Medulla oblongata (tissue), 1 donor: ENCODE measurements around the gene ARHGDIA.
"Not testable (repeated sequence)": the region's sequence is repeated elsewhere in the genome, so short reads cannot be mapped to it uniquely, and the experiment has no call there.

ENCODE experiments used
- DNase-seq: peaks from one replicate; pipeline ENCODE4 v3.0.0-alpha.2; 2015; ENCODE audit errors: extremely low spot score

Gene ARHGDIA

DNA sequence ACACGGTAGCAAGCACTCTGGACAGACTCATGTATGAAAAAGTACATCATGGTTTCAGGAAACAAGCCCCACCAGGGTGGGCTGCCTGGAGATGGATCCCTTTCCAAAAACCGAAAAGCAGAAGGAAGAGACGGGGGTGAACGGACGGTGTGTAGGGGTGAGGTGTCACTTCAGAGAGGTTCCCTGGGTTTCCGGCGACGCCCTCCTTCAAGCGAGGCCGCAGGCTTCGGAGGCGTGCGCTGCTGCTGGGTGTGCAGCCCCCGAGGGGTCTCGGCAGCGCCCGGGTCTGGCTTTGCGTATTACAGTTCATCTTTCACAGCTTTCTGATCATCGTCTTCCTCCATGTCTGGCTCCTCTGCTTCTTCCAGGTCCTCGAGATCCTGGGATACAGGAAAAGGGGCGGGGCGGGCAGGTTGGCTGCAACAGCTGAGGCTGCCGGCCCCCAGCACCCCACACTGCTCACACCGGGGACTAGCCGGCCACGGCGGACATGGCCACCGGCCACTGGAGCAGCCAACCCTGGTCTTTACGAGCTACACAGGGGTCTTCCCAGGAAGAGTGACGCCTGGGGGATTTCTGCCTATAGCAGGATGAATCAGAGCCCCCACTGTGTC is 27.3 kb downstream of the ARHGDIA start:
- DNase-seq = no peak

DNA sequence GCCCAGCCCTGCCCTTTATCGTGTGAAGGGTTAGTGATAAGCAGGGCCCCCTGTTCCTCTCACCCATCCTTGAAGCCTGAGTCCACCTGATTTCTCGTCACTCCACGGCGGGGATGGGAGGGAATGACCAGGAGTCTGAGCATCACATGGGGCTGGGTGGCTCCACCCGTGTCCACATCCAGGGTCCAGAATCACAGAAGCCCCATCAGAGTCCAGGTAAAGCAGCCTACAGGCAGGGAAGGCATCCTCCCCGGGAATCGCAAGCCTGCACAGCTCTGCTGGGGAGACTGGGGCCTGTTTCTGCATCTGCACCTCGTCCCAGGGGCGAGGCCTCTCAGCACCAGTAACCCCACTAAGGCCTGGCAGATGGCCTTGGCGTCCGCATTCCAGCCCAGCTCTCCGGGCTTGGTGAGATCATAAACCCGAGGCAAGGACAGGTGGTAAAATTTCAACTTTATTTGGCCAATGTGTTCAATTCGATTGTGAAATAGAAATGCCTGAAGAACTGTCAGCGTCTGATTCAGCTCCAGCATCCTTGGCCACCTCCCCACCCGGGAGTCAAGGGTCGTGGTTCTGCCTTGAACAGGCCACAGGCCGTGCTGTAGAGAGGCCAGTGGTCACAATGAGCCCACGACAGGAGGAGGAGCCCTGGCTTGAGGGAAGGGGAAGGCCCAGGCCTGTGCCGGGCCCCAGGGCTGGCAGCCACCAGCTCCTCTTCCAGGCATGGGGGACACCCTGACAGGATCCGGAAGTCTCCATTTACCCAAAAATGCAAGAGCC is 28.2 kb downstream of the ARHGDIA start:
- no peak for DNase-seq

DNA sequence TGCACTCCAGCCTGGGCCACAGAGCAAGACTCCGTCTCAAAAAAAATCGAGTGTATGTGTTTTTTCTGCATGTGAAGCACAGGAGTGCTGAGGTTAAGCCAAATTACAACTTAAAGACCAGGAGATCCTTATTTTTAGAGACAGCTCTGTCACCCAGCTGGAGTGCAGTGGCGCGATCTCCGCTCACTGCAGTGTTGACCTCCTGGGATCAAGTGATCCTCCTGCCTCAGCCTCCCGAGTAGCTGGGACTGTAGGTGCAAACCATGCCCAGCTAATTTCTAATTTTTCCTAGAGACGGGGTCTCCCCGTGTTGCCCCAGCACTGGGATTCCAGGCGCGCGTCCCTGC is 28.8 kb downstream of the ARHGDIA start:
- DNase-seq = no peak

DNA sequence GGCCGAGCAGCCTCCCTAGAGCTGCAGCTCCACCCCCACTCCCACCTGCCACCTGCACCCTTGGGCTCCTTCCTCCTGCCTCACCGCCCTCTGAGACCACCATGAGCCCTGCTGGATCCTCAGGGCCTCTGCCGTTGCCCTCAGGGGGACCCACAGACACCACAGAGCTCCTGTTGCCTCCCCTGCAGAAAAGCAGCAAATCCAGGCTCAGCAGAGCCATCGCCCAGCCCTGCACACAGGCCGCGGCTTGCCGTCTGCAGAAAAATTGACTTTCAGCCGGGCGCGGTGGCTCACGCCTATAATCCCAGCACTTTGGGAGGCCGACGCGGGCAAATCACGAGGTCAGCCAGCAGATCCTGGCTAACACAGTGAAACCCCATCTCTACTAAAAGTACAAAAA is 29.3 kb downstream of the ARHGDIA start:
- no peak for DNase-seq

DNA sequence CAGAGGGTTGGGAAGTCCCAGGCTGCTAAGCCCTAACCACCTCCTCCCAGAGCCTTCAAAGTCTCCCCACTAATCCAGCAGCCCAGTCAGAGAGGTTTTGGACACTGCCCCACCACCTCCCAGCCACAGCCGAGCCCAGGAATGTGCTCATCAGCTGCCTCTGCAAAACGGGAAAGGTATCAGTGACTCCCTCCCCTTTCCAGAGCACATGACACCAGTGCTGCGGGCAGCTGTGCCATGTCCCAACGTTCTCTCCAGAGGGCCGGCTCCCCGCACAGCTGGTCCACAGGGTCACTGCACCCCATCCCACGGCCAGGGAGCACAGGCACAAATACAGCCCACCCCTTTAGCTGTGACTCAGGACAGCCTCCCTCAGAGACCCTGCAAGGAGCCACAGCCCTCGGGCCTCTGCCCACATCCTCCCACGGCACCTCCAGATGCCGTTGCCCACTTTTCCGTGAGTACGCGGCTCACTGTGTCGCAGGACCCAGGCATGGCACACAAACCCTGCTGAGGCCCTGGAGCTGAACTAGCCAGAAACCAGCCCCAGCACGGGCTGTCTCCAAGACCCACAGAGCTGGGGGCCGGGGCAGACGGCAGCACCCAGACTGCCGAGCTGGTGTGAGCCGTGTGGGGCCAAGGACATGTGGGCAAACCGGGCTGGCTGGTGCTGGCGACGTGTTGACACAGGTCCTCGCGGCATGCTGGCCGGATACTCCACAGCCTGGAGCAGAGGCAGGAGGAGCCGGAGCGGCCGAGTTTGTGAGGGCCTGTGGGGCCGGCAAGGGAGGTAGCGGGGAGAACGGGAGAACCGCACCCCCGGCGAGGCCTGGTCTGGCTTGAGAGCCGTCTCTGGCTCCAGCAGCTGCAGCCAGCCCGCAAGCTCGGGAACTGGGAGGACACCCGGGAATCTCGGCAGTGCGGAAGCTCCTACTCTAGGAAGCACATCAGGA is 30.0 kb downstream of the ARHGDIA start:
- DNase-seq = no peak

DNA sequence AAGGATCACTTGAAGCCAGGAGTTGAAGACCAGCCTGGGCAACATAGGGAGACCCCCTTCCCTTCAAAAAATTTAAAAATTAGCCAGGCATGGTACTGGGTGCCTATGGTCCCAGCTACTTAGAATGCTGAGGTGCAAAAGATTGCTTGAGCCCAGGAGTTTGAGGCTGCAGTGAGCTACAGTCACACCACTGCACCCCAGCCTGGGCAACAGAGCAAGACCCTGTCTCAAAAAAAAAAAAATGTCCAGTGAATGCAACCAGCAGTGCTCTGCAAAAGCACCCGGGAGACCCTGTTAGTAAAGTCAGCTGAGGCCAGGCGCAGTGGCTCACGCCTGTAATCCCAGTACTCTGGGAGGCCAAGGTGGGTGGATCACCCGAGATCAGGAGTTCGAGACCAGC is 31.1 kb downstream of the ARHGDIA start:
- not testable (repeated sequence) for DNase-seq

DNA sequence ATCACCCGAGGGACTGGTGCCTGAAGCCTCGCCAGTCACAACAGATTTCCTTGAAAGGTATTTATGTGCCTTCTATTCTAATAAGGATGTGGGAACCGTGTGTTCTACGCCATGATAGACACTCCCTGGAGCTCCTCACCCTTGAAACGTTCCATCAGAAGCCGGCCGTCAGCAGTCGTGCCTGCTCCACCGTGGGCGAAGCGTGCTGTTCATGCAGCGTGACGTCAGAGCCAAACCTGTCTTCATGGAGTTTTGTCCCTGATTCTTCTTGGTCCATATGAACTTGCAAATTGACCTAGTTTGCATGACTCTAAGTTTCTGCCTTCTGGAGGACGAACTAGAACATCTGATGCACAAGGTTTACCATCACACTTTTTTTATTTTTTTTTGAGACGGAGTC is 31.8 kb downstream of the ARHGDIA start:
- DNase-seq = no peak

DNA sequence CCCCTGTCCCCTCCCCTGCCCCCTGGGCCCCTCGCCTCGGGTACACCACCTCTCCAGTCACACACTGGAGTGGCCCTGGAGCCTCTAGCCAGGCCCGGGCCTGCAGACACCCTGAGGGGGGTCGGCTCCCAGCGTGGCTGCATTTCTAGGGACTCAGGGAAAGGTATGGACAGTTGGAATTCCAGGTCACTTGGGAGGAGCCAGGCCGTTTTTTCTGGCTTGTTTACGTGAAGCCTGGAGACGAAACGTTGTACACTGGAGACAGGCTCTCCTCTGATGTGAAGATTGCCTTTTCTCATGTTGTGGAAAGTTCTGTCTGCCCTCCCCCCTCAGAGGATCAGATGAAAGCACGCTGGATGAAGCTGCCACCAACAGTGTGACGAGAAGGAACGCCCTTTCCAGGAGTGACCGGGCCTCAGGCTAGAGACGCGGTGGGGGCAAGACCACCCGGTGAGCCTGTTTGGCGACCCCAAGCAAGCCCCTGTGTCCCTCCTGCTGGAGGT is 32.3 kb downstream of the ARHGDIA start:
- DNase-seq = no peak

DNA sequence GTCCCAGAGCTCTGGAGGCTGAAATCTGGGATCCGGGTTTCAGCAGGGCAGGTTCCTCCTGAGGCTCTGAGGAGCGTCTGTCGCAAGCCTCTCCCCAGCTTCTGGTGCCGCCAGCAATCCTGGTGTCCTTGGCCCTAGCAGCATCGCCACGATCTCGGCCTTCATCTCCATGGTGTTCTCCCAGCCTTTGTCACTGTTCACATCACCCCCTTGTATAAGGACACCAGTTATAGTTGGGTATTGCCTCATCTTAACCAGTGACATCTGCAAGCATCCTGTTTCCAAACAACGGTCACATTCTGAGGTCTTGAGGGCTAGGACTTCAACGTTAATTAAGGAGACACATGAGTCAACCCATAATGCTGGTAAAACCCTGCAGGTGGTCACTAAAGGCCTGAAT is 33.5 kb downstream of the ARHGDIA start:
- no peak for DNase-seq

DNA sequence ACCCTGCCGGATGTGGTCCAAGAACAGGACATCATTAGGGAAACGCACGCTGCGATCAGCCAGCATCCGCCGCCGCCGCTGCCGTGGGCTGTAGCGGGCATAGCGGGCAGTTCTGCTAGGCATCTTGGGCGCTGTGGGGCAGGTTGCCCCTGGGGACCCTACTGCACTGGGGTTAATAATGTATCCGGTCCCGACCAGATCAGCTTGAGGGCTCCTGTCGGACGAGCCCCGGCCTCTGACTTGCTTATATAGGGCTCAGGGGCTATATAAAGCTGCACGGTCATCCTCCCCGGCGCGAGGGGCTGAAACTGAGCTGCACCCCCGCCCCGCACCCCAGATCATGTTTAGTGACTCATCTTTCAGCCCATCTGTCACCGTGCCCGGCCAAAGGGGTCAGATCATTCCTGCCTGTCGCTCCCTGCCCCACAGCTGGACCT is 36.3 kb downstream of the ARHGDIA start, which contains the start of gene PPP1R27:
PPP1R27 (minus strand) TSS at position 220 of the 437 bp plus-strand sequence; CDS start at position 123, 97 bp downstream.
- no peak for DNase-seq

DNA sequence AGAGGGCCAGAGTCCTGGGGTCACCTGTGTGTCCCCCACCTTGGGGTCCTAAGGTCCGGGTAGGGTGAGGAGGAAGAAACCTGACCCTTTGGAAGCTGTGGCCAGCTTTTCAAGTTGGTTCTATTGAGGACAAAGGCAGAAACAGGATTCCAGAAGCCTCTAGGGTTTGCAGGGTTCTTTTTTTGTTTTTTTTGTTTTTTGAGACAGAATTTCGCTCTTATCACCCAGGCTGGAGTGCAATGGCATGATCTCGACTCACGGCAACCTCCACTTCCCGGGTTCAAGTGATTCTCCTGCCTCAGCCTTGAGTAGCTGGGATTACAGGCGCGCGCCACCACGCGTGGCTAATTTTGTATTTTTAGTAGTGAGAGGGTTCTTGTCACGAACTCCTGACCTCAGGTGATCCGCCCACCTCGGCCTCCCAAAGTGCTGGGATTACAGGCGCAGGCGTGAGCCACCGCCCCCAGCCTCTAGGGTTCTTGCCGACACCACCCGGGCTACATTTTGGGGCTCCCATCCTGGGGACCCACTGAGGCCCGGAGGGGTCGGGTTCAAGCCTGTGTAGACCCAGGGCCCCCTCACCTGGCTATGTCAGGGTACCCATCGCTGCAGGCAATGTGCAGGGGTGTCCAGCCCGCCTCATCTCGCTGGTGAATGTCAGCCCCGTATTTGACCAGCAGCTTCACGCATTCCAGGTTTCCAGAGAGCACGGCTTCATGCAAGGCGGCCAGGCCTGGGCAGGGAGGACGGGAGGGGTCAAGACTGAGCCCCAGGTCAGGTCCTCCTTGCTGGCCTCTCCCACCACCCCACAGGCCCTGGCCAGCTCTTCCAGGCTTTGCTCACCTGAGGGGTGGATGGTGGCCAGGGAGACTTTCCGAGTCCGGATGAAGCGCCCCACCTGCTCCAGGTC is 37.0 kb downstream of the ARHGDIA start:
- no peak for DNase-seq

DNA sequence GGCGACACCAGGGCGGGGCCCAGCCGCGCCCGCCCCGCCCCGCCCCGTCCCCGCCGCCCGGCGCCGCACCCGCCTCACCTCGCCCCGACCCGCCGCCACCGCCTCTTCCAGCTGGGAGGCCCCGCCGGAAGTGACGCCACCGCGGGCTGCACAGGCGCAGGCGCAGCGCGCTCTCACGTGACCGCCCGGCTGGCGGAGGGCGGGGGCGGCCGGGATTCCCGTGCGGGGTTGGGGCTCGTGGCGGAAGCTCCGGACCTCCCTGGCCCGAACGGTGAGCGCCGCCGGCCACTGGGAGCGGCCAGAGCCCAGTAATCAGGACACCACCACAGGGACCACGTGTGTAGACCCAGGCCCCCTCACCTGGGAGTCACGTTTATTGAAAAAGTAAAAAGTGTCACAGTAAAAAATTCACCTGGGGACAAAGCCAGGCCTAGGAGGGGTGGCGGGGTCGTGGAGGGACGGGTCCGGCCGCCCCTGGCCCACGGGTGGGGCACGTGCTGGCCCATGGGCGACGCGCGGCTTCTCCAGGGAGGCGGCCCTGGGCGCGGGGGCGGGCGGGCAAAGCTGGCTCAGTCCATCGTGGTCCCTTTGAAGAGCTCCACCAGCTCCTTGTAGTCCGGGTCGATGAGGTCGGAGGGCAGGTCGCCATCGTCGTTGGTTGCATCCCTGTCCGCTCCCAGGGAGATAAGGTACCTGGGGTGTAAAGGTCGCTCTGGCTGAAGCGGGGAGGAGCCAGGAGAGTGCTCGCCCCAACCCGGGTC is 37.8 kb downstream of the ARHGDIA start, which contains the start of gene MCRIP1:
MCRIP1 (minus strand) TSS at position 132 of the 761 bp plus-strand sequence. CDS start 8,785 bp downstream, outside the sequence.
- DNase-seq = peak; percentile 91

DNA sequence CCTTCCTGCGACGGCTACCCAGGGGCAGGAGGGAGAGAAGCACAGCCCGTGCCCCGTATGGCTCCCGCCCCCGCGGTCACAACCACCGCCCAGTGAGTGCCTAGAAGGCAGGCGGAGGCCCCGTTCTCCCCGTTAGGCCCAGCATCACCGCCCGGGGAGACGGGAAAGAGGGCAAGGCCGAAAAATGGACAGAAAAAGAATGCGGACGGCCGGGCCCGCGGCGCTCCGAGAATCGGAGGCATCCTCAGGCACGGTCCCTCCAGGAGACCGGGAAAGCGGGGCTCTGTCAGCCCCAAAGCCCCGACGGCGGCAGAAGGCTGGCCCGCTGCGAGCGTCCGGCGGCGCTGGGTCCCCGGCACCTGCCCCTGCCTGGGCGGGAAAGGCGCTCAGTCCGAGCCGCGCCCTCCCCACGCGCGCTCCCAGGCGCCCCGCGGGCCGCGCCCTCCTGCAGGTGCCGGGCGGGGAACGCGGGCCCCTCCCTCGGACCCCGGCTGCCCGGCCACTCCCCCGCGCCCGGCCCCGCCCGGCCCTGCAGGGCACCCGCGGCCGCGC is 38.5 kb downstream of the ARHGDIA start:
- no peak for DNase-seq

DNA sequence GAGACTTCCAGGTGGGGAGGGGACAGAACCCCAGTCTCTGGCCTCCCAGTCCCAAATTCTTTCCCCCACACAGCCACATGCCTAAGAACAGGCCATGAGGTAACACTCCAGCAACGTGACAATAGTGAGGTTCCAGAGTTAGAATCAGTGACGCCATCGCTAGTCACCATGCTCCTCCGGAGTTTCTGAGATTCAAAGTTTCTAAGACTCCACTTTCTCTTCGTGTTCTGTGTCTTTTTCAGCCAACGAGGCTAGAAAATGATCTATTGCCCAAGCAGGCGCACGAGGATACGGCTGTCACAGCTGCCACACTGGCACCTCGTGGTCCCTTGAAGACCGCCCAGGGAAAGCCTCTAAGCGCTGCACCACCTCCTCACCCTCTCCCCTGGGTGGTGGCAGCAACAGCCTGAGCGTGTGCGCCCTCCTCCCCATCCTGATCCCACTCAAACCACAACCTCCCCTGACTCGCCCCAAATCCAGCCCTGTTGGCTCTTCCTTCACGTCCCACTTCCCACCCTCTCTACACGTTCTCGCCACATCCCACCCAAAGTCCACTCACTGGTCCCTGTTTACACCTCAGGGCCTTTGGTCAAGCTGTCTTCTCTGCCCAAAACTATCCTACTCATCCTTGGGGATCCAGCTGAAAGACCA is 39.1 kb downstream of the ARHGDIA start:
- peak; percentile 23 for DNase-seq

DNA sequence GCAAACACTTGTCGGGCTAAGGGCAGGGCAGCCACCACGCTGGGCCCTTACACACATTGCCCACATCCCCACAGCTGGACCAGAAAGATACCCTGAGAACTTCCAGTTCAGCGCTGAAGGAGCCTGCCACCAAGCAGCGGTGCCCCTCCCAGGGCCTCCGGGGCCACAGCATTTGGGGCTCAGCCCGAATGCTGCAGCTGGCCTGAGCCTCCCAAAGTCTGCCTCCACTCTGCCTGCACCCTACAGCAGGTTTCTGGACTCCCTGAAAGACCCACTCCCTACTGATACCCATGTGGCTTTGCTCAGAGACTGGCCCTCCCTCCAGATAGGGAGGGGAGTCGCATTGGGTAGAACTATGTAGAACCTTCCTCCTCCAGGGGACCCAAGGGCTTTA is 39.6 kb downstream of the ARHGDIA start:
- DNase-seq = no peak

DNA sequence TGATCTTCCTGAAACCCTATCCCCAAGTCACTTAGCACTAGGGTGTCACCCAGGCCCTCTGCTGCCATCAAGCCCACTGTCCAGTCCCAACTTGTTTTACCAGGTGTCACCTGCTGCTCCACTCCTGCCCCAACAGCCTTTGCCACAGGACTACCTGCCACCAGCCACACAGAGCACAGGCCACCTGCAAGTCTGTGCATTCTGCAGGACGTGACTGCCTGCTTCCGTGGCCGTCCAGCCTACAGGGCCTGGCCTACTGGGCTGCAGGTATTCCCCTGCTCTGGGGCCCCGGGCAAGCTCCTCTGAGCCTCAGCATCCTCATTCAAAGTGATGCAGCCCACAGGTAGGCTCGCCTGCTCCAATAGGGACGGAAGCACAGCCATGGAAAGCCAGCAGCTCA is 41.3 kb downstream of the ARHGDIA start:
- DNase-seq = no peak

DNA sequence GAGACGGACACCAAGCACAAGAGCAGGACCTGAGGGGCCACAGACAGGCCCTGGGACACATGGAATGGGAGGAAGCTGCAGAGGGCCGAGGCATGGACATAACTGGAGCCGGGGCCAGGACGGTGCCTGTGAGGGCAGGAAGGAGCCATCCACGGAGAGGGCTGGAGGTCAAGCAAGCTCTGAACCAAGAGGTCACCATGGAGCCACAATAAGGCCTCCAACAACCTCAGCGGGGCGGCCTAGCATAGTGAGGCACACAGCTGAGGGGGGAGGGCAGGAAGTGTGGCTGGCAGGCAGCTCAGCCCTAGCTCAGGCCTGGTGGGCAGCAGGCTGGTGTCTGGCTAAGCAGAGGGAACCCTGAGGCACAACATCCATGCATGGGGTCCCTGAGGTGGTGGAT is 42.5 kb downstream of the ARHGDIA start:
- no peak for DNase-seq

DNA sequence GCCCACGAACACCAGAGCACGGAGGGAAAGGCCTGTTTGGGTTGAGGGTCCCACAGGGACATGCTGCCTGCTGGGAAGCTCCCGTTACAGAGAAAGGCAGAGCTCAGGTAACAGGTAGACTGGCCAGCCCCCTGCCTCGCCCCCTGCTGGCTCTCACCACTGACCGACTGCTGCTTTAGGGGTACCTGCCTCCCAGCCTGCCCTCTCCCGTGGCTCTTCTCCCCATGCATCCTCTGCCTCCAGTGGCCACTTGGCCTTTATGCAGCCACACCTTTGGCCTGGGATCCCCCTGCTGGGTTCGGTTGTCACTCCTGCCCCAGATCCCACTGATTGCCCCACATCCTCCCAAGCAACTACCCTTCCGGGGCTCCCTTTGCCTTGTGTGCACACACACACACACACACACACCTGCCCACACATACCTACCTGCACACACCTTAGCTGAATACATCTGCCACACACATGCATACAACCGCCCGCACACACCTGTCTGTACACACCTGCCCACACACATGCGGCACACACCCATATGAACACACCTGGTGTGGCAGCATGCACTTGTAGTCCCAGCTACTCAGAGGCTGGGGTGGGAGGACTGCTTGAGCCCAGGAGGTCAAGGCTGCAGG is 45.2 kb downstream of the ARHGDIA start:
- no peak for DNase-seq

DNA sequence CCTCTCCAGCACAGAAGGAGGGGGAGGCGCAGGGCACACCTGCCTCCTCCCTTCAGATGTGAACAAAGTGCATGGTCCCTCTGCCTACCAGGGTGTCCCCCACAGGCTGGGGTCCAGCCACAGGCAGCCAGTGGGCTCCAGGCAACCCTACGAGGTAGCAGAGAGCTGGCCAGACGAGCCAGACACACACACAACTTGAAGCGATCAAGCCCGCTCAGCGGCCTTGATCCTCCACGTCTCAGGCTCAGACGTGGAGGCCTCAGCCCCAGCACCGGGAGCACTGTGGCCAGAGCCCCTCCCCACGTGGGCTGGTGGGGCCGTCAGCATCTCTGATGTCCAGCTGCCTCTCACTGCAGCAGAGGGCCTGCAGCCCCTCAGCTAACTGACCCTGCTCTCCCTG is 46.5 kb downstream of the ARHGDIA start:
- DNase-seq = no peak
